Hepatic stellate cell (primary cell): ENCODE results near the gene TMEM242.
A peak's percentile ranks its signal among the peaks of the same experiment; 100 is the strongest.
"Not testable (repeated sequence)": the region's sequence is repeated elsewhere in the genome, so short reads cannot be mapped to it uniquely, and the experiment has no call there.

Experiments used
- DNase-seq: peaks from one replicate; pipeline ENCODE4 v3.0.0; 2011; ENCODE audit warnings: low spot score

TMEM242 gene

DNA sequence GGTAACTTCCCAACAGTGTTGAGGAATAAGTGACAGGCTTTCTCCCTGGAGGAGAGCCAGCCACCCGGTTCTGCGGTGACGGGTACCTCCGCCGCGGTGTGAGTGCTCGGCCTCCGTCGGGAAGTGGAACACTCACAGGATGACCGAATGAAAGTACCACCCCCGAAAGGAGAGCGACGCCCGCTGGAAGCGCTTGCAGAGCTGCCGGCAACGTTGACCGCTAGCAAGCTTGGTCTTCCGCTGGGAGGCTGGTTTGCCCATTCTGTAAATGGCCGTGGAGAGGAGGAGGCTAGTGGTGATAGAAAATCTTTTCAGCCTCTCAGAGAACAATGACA, 614 bp upstream of the TMEM242 start:
- peak; percentile 72 for DNase-seq

DNA sequence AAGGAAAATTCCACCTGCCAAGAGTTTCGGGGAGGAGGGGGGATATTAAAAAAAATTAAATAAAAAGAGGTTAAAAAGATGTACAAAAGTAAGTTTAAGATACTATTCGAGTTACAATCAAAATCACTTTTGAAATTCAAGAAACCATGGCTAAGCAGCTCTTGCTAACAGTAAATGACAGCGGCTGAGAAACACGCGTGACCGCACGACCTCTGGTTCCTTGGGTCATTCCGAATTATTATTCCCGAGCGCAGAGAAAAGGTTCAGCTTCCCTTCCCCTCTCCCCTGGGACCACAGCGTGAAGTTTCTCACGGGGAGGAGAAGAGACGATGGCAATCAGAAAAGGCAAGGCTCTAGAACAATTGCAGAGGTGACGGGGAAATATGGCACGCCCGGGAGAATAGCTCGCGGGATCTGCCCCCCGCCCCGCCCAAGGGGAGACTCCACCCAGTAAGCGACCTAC, 496 bp downstream of the TMEM242 start:
- DNase-seq: peak; percentile 89

DNA sequence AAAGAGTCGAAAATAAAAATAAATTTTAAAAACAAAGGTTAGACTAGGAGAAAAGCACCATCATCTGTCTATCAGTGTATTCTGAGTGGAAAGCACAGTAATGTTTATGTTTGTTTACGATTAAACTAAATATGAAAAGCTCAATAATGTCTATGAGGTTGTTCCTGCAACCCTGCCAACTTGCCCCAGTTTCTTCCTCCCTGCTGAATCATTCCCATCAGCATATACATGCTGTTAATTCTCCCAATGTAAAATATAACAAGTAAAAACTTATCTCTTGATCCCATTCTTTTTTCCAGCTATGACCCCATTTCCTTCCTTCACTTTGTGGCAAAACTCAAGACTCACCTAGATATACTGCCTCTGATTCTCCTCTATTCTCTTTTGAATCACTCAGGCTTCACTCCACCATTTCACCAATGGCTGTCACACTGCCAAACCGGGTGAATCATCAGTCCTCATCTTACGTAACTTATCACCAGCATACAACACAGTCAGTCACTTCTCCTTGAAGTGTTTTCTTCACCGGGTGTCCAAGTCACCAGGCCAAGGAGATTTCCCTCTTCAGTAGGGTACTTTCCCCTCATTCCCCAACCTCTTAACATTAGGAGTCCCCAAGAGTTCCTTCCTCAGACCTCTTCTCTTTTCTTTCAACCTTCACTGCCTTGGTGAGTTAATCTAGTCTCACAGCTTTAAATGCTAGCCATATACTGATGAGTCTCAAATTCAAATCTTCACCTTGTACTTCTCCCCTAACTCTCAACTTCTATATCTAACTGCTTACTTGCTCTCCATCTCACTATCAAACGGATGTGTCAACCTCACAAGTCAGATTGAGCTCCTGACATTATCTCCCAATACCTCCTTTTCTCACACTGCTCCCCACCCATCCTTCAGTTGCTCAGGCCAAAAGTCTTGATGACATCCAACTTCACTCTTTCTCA, 6.2 kb downstream of the TMEM242 start:
- peak; percentile 81 for DNase-seq

DNA sequence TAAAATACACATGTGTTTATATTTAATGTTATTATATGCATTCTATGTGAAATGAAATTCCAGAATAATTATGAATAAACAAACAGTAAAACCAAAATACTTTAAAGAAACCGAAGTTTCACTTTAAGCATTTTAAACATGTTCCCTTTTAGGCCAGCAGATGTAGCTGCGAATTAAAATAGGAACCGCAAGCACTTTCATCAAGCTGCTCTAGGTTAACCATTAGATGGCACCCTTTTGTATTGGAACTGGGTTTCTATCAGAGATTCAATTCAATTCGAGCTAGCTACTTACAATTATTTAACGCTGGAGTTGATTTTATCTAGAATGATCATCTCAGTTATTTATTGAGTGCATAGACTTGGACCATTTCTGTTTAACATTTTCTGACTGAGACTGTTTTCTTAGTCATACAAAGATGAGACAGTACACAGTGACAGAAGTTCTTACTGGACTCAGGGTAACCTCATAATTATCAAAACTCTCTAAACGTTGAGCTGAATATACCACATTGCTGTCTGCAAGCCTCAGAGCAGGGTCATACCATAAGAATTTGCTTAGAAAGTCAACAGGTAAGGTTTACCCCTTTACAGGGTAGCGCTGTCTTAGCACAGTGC, 8.5 kb downstream of the TMEM242 start:
- DNase-seq: peak; percentile 60

DNA sequence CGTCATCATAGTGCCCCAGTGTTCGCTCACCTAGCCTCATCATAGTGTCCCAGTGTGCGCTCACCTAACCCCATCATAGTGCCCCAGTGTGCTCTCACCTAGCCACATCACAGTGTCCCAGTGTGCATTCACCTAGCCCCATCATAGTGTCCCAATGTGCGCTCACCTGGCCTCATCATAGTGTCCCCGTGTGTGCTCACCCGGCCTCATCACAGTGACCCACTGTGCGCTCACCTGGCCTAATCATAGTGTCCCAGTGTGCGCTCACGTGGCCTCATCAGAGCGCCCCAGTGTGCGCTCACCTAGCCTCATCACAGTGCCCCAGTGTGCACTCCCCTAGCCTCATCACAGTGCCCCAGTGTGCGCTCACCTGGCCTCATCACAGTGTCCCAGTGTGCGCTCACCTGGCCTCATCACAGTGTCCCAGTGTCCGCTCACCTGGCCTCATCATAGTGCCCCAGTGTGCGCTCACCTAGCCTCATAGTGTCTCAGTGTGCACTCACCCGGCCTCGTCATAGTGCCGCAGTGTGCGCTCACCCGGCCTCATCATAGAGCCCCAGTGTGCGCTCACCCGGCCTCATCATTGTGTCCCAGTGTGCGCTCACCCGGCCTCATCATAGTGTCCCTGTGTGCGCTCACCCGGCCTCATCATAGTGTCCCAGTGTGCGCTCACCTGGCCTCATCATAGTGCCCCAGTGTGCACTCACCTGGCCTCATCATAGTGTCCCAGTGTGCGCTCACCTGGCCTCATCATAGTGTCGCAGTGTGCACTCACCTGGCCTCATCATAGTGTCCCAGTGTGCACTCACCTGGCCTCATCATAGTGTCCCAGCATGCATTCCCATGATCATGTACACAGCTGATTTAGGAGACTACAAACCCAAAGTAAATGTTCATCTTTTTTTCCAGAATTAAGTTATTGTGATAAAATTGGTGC, 9.5 kb downstream of the TMEM242 start:
- DNase-seq: no peak

DNA sequence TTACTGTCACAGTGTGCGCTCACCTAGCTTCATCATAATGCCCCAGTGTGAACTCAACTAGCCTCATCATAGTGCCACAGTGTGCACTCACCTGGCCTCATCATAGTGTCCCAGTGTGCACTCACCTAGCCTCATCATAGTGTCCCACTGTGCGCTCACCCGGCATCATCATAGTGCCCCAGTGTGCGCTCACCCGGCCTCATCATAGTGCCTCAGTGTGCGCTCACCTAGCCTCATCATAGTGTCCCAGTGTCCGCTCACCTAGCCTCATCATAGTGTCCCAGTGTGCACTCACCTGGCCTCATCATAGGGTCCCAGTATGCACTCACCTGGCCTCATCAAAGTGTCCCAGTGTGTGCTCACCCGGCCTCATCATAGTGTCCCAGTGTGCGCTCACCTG, 10.6 kb downstream of the TMEM242 start:
- no peak for DNase-seq

DNA sequence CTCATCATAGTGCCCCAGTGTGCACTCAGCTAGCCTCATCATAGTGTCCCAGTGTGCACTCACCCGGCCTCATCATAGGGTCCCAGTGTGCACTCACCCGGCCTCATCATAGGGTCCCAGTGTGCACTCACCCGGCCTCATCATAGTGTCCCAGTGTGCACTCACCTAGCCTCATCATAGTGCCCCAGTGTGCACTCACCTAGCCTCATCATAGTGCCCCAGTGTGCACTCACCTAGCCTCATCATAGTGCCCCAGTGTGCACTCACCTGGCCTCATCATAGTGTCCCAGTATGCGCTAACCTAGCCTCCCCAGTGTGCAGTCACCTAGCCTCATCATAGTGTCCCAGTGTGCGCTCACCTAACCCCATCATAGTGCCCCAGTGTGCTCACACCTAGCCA, 12.6 kb downstream of the TMEM242 start:
- not testable (repeated sequence) for DNase-seq

DNA sequence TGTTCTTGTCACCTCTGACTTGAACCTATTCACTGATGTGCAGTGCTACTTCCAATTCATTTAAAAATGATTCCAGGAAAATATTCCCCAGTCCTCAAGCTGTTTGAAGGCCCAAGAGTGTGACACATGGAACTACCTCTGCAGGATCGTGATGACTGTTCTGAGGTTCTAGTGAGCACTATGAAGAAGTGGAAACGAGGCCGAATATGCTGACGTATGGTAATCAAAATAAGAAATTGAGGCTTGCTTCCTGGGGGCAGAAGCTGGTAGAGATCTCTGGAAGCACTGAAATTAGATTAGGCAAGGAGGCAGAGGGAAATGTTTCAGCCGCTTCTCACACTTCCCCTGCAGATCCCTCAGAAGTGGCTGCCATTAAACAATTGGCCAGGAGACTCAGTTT, 15.7 kb downstream of the TMEM242 start:
- DNase-seq: no peak

DNA sequence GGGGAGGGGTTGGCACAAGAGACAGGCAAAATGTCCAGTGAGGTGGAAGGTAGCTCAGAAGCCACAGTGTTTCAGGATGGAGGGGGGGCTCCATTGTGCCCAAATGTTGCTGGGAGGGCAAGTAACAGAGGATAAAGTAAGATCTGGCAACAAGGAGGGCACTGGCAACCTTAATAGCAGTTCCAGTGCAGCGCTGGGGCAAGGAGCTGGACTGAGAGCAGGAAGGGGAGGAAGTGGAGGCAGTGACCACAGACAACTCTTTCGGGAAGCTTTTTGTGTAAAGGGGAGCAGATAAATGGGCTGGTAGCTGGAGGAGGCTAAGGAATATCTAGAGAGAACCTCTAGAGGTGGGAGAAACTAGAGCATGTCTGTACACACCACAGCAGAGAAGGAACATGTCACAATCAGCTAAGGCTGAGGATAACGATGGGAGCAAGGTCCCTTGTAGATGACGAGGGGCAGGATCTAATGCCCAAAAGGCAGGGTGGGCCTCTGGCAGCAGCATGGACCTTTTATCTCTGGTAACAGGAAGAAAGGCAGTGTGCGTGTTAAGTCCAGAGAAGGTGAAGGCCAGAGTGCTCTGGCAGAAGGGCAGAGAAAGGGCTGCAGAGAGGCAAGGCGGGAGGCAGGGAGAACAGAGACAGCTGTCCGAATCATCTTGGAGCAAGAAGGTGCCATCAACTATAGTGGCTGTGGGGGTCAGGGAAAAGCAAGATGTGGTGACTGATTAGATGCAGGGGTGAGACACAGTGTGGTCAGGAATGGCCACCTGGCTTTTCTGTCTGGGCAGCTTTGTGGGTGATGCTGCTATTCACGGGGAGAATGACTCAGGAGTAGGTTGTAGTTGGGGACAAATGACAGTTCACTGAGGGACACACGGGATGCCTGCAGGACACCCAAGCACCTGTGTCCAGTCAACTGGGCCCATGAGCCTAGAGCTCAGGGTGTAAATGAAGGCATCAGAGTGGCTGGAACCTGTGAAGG, 17.4 kb downstream of the TMEM242 start:
- no peak for DNase-seq

DNA sequence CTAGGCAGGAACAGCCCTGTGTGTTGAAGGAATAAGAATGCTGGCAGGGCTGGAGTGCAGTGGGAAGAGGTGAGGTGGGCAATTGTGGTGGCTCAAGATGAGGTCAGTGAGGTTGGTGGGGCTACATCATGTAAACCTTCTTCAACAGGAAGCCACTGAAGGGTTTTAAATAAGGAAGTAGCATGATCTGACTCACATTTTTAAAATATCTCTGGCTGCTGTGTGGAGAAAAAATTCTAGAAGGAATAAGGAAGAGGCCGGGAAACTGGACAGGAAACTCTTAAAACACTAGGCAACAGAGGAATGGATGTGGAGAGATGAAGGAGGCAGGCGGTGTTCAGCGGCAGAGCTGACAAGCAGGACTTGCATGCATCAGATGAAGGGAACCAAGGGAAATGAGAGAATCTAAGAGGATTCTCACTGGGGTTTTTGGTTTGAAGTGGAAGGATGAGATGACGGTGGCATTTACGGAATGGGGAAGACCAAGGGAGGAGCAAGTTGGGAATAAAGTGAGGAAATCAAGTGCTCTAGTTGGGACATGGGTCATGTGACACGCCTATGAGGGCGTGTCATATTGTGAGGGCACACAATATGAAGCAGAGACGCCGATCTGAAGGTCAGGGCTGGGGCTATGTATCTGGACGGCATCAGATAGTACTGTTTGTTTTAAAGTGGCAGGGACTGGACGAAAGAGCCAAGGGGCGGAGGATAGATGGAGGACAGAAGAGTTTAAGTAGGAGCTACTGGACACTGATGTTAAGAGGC, 18.2 kb downstream of the TMEM242 start:
- peak; percentile 64 for DNase-seq

DNA sequence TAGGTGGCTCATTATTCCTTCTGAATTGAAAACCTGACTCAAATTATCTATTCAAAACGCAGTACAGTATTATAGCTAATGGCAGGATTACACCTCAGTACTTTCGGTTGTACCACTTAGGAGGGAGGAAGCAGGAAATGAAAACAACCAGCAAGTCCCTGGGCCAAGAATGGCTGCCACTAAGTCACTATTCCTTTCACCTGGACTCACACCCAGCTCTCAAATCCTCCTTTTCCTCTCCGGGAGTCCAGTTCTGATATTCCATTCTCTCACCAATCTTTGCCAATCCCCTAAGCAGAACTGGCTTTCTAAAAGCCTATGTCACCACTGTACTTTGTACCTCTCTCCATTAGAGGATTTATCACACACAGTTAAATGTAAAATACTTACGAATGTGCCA, 20.6 kb downstream of the TMEM242 start:
- DNase-seq: no peak

DNA sequence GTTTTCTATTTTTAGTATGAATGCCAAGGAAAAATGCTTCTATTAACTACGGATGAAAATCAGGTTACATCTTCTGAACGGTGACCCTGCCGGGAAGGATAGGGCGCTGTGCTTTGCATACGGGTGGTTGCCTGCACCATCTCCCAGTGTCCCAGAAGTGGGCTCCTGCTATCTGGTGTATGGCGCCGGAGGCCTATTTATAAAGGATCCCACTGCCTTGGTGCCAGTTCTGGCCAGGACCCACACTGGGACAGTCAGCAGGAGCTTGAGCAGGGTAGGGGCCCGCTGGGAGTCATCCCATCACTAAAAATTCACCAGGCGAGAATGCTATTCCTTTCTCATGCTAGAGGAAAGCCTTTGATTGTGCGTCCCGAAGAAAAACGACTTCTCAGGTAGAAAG, 22.9 kb downstream of the TMEM242 start:
- no peak for DNase-seq

DNA sequence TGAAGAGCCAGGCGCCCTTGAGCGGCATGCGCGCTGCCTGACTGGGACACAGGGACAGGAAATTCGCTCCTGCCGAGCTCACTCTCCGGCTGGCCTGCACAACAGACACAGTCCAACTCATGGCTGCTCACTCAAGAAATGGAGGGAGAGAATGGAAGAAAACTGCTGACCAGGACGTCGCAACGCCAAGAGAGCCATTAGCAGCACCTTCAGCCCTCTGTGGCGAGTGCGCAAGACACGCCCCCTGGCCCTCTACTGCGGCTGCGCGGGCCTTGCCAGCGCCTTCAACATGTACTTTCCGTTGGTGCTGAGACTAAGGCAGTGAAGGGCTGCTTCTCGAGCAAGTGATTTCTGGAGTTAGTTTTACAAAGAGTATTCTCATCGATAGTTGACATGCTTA, 23.3 kb downstream of the TMEM242 start:
- no peak for DNase-seq

DNA sequence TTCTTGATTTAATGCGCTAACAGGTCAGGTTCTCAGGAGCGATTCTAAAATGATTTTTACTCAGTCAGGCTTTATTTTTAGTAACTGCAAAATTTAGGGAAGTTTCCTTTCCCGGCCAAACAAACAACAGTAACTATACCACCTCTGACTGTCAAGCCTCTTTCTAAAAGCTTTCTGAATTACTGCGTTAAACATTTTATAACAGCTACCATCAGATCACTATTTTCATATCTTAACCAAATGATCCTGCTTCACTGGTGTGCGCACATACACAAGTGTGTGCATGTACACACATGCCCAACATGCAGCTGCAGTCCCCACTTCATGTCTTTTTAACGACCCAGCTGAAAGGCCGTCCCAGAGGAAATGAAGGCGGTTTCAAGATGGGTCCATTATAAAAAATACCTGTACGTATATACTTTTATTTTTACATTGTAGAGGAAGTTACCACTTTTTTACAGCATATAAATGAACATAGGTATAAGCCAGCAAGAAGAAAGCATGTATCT, 25.0 kb downstream of the TMEM242 start:
- DNase-seq: no peak

DNA sequence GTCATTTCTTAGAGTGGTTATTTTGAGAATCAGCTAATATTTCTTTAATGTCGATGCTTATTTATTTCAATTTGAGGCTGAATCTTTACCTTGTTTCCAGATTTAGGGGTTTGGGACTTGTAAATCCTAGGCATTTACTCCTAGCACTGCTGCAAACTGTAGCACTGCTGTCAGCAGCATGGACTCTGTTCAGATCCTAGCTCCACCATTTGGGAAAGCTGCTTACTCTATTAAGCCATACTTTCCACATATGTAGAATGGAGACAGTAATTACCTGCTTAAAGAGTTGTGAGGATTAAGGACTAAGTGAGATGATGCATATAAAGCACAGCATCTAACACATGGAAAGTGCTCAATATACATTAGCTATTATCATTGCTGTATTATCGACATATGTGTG, 28.7 kb downstream of the TMEM242 start:
- no peak for DNase-seq

DNA sequence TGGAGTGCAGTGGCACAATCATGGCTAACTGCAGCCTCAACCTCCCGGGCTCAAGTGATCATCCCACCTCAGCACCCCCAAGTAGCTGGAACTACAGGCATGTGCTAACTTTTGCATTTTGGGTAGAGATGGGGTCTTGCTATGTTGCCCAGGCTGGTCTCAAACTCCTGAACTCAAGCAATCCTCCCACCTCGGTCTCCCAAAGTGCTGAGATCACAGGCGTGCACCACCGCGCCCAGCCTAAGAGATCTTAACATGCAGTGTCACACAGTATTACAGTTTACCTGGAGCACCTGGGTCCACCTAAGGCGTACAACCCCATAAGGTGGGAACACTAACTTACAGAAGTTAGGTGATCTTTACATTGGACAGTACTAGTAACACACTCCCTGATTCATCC, 29.5 kb downstream of the TMEM242 start:
- DNase-seq: no peak

DNA sequence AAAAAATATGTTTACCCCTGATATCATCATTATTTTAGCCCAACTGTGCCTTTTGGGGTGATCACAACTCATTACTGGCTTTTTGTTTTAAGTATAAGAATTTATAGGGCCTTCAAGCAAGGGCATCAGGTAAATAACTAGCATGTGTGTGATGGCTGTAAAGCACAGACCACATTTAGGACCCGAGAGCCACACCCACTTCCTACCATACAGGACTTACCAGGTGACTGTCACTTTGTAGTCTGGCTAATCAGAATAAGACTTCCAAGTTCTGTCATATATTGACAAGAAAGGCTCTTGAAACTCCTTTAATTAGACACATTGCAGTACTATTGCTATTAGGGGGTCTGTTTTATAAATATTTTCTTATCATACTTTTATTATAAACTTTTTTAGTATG, 31.1 kb downstream of the TMEM242 start:
- no peak for DNase-seq

DNA sequence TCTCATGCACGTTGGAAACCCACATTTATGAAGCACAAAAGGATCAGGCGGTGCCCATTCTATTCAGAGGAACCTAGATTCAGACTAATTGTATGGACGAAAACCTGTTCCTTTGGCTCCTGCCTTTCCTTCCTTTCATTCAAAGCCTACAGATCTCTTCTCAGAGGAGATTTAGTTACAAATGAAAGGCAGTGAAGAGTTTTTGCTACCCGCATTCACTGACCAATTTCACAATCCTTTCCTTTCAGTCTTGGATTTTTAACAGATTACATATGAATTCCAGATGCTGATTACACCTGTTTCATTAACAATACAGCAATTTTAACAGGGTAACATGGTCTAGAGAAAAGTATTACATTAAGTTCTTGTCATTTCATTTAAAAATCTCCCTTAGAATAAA, 32.0 kb downstream of the TMEM242 start:
- DNase-seq: no peak

DNA sequence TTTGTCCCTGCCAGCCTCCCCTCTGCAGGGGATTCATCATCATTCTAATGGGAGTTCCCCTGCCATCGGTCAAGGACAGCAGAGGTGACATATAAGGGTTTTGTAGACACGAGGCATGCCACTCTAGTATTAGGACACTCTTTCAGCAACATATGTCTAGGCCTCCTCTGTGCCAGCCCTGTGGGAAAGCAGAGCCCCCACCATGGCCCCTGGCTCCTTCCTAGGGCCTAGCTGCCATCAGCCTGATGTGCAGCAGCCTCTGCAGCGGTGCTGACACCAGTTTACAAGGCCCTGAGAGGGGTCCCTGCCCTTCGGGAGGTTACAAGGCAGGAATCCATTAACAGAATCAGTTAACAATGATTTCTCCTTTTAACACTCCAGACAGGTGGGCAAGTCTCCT, 32.5 kb downstream of the TMEM242 start:
- DNase-seq: no peak

DNA sequence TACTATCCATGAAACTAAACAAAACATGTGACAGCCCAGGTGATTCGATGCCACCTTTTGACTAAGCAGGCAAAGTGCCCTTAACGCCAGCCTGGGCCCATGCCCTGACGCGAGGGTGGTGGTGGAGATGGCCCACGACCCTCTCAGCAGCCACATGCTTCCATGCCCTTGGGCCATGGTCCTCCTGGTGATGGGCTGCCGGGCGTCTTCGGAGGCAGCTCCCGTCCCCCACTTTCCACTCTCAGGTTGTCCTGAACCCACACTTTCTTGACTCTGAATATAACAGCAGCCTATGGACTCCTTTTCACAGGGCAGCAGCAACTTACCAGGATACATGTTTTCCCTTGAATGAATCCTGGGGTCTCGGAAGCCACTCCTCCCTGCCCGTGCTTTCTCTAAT, 33.6 kb downstream of the TMEM242 start:
- no peak for DNase-seq
